GM23338 (cell line): Measurements from ENCODE around the gene PLAAT3. TPM values are rescaled to one million over a fixed set of nuclear protein-coding genes. Genes with fewer than 3 reads are reported as not detected.

Source experiments
- ATAC-seq: fragments of 200-7000 bp; cut with Tn5 transposase; 3 replicates; pipeline ENCODE4 v1.9.1; 2020
- DNase-seq: peaks from one replicate; pipeline ENCODE4 v3.0.0-alpha.2; 2015; ENCODE audit warnings: low spot score
- H2AFZ ChIP-seq: fragments of 200-600 bp; sonication (generic); 2 replicates; pipeline ENCODE4 v1.8.0; 2016; ENCODE audit warnings: antibody characterized with exemption, mild to moderate bottlenecking, moderate library complexity
- H3F3A ChIP-seq: fragments of 200-600 bp; sonication (generic); replicated peaks from 2 replicates; pipeline ENCODE4 v1.8.0; 2017; ENCODE audit warnings: antibody characterized with exemption, mixed run types, low read depth
- H3K27ac ChIP-seq: fragments of 200-600 bp; sonication (generic); 2 replicates; pipeline ENCODE4 v1.6.1; 2016; ENCODE audit warnings: low read depth
- H3K27me3 ChIP-seq: fragments of 200-600 bp; sonication (generic); 2 replicates; pipeline ENCODE4 v1.8.0; 2016; ENCODE audit warnings: mild to moderate bottlenecking, mixed run types, moderate library complexity; ENCODE audit not compliant: insufficient read depth
- H3K36me3 ChIP-seq: fragments of 200-600 bp; sonication (generic); 2 replicates; pipeline ENCODE4 v1.8.0; 2016; ENCODE audit warnings: mild to moderate bottlenecking; ENCODE audit not compliant: insufficient read depth
- H3K4me1 ChIP-seq: fragments of 200-600 bp; sonication (generic); 2 replicates; pipeline ENCODE4 v1.8.0; 2016; ENCODE audit warnings: mild to moderate bottlenecking, moderate library complexity; ENCODE audit not compliant: insufficient read depth
- H3K4me2 ChIP-seq: fragments of 200-600 bp; sonication (generic); 2 replicates; pipeline ENCODE4 v1.7.1; 2017; ENCODE audit warnings: mixed run types
- H3K4me3 ChIP-seq: fragments of 200-600 bp; sonication (generic); 2 replicates; pipeline ENCODE4 v1.6.1; 2016; ENCODE audit warnings: mixed run types
- H3K79me2 ChIP-seq: fragments of 200-600 bp; sonication (generic); replicated peaks from 2 replicates; pipeline ENCODE4 v1.8.0; 2017; ENCODE audit warnings: mild to moderate bottlenecking; ENCODE audit not compliant: insufficient read depth
- H3K9me2 ChIP-seq: fragments of 200-600 bp; sonication (generic); 2 replicates; pipeline ENCODE4 v1.8.0; 2017; ENCODE audit not compliant: insufficient read depth
- H4K20me1 ChIP-seq: fragments of 200-600 bp; sonication (generic); replicated peaks from 2 replicates; pipeline ENCODE4 v1.8.0; 2017; ENCODE audit warnings: mild to moderate bottlenecking; ENCODE audit not compliant: insufficient read depth
- H3K27ac Mint-ChIP-seq: 2 replicates; pipeline ENCODE4 v1.8.0; 2020; ENCODE audit warnings: inconsistent platforms, mild to moderate bottlenecking, moderate library complexity, mixed read lengths
- H3K27me3 Mint-ChIP-seq: 3 replicates; pipeline ENCODE4 v1.8.0; 2022; ENCODE audit warnings: low read depth, mild to moderate bottlenecking, moderate library complexity, mixed read lengths, inconsistent platforms; ENCODE audit not compliant: insufficient read depth, poor library complexity
- H3K36me3 Mint-ChIP-seq: 3 replicates; pipeline ENCODE4 v1.8.0; 2021; ENCODE audit warnings: low read depth, mild to moderate bottlenecking, inconsistent platforms, moderate library complexity, mixed read lengths
- H3K4me1 Mint-ChIP-seq: 3 replicates; pipeline ENCODE4 v1.8.0; 2020; ENCODE audit warnings: mild to moderate bottlenecking, inconsistent platforms, mixed read lengths
- H3K4me3 Mint-ChIP-seq: 3 replicates; pipeline ENCODE4 v1.8.0; 2021; ENCODE audit warnings: moderate library complexity, mild to moderate bottlenecking, inconsistent platforms, mixed read lengths
- H3K9me3 Mint-ChIP-seq: 3 replicates; pipeline ENCODE4 v1.8.0; 2020; ENCODE audit warnings: moderate library complexity, mild to moderate bottlenecking, inconsistent platforms, mixed read lengths
- POLR2AphosphoS5 ChIP-seq: IDR thresholded peaks from 2 replicates; pipeline ENCODE4 v1.6.1; 2016; ENCODE audit warnings: antibody characterized with exemption, low read depth
- ZNF331 ChIP-seq: fragments of 250-450 bp; sonication (Bioruptor Pico); IDR thresholded peaks from 2 replicates; pipeline ENCODE4 v1.5.0; 2020; ENCODE audit warnings: low read depth, mild to moderate bottlenecking, moderate library complexity
- polyA plus RNA-seq: library from polyadenylated mRNA; unstranded; fragments of >200 nt; fragmentation: Nextera tagmentation; extraction: Ambion mirVana; gene quantifications from 2 replicates; pipeline ENCODE4 v1.2.1, GENCODE V29; 2016
- total RNA-seq: library from RNA; depleted of rRNA; stranded (reverse); fragments of >200 nt; shearing (Covaris generic); gene quantifications from 2 replicates; pipeline ENCODE4 v1.2.3, GENCODE V29; 2014
- TF ChIP-seq, protein P1 (sequence below): fragments of 250-450 bp; sonication (Bioruptor Pico); IDR thresholded peaks from 2 replicates; pipeline ENCODE4 v1.5.0; 2020; ENCODE audit warnings: mild to moderate bottlenecking, moderate library complexity
- TF ChIP-seq, protein P2 (sequence below): IDR thresholded peaks from 2 replicates; pipeline ENCODE4 v1.6.1; 2016; ENCODE audit warnings: antibody characterized with exemption

PLAAT3 gene
- total and polyA plus RNA-seq, 2 experiments from 2014 or later: 61.1 to 262 TPM

DNA sequence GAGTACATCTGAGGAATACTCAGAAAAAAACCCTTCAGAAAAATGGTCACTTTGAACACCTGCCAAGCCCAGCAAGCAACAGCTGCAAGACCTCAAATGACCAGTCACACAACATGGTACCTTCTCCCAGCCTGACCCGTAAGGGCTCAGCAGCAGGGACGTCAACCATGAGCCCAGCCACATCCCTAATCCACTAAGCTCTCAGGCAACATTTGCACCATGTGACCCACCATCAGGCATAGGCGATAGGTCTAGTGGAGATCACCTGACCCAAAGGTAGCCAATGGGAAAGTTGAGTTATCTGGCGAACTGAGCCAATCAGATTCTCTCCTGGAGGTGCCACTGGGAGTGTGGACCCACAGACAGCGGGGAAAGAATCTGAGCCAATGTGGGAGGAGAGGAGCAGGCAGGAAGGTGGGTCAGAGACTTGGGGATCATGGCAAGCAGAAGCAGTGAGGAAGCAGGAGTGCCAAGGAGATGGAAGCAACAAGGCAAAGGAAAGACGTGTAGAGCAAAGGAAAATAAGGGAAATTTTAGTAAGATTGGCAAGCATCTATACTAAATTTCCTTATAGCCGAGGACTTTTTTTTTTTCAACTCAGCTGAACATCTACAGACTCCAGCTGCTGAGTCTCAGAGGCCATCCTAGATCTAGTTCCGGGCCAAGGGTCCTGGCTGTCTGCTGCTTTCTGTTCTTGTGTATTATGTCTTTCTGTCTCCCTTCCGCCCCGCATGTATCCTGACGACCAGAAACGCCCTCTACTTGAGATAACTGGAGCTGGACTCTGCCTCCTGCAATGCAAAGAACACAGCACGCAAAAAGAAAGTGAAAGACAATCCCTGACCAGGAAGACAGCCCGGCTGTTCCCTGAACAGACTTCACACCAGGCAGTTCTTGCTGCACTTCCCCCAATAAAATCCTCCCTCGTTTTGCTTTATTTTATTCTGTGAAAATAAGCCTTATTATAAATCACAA, 40.1 kb downstream of the PLAAT3 start:
- H3K4me3 ChIP-seq: no peak overlapping the region
- H4K20me1 ChIP-seq: 0 out of 2 replicates have a peak, but pooled peaks cover 2% of the 10 kb centered on the region
- Mint-ChIP-seq H3K4me1 (no peaks in the 10 kb centered on the region), H3K27ac (peak overlapping the region; percentile 43; the same call in 1 of the 2 replicates), H3K9me3 (peaks cover 15% of the 10 kb centered on the region), H3K27me3 (peaks cover 3% of the 10 kb centered on the region), H3K36me3 (peaks cover 43% of the 10 kb centered on the region), H3K4me3 (no peak overlapping the region)
- no peak overlapping the region for H3K4me2 ChIP-seq
- H3F3A ChIP-seq: peaks cover 5% of the 10 kb centered on the region; the same call in 1 of the 2 replicates
- no peaks in the 10 kb centered on the region for H3K4me1 ChIP-seq
- H3K9me2 ChIP-seq: no peaks in the 10 kb centered on the region
- peaks cover 11% of the 10 kb centered on the region for H3K79me2 ChIP-seq
- DNase-seq (no peak), ATAC-seq (no peak)
- H3K27me3 ChIP-seq: no peaks in the 10 kb centered on the region
- 0 out of 2 replicates have a peak overlapping the region, but pooled peaks have one; percentile 57 for H3K27ac ChIP-seq
- TF ChIP-seq, protein P1, sequence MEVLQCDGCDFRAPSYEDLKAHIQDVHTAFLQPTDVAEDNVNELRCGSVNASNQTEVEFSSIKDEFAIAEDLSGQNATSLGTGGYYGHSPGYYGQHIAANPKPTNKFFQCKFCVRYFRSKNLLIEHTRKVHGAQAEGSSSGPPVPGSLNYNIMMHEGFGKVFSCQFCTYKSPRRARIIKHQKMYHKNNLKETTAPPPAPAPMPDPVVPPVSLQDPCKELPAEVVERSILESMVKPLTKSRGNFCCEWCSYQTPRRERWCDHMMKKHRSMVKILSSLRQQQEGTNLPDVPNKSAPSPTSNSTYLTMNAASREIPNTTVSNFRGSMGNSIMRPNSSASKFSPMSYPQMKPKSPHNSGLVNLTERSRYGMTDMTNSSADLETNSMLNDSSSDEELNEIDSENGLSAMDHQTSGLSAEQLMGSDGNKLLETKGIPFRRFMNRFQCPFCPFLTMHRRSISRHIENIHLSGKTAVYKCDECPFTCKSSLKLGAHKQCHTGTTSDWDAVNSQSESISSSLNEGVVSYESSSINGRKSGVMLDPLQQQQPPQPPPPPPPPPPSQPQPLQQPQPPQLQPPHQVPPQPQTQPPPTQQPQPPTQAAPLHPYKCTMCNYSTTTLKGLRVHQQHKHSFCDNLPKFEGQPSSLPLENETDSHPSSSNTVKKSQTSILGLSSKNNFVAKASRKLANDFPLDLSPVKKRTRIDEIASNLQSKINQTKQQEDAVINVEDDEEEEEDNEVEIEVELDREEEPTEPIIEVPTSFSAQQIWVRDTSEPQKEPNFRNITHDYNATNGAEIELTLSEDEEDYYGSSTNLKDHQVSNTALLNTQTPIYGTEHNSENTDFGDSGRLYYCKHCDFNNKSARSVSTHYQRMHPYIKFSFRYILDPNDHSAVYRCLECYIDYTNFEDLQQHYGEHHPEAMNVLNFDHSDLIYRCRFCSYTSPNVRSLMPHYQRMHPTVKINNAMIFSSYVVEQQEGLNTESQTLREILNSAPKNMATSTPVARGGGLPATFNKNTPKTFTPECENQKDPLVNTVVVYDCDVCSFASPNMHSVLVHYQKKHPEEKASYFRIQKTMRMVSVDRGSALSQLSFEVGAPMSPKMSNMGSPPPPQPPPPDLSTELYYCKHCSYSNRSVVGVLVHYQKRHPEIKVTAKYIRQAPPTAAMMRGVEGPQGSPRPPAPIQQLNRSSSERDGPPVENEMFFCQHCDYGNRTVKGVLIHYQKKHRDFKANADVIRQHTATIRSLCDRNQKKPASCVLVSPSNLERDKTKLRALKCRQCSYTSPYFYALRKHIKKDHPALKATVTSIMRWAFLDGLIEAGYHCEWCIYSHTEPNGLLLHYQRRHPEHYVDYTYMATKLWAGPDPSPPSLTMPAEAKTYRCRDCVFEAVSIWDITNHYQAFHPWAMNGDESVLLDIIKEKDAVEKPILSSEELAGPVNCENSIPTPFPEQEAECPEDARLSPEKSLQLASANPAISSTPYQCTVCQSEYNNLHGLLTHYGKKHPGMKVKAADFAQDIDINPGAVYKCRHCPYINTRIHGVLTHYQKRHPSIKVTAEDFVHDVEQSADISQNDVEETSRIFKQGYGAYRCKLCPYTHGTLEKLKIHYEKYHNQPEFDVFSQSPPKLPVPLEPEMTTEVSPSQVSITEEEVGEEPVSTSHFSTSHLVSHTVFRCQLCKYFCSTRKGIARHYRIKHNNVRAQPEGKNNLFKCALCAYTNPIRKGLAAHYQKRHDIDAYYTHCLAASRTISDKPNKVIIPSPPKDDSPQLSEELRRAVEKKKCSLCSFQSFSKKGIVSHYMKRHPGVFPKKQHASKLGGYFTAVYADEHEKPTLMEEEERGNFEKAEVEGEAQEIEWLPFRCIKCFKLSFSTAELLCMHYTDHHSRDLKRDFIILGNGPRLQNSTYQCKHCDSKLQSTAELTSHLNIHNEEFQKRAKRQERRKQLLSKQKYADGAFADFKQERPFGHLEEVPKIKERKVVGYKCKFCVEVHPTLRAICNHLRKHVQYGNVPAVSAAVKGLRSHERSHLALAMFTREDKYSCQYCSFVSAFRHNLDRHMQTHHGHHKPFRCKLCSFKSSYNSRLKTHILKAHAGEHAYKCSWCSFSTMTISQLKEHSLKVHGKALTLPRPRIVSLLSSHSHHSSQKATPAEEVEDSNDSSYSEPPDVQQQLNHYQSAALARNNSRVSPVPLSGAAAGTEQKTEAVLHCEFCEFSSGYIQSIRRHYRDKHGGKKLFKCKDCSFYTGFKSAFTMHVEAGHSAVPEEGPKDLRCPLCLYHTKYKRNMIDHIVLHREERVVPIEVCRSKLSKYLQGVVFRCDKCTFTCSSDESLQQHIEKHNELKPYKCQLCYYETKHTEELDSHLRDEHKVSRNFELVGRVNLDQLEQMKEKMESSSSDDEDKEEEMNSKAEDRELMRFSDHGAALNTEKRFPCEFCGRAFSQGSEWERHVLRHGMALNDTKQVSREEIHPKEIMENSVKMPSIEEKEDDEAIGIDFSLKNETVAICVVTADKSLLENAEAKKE (CRISPR knock-in tag): no peak
- no peak for TF ChIP-seq POLR2AphosphoS5
- no peak for TF ChIP-seq ZNF331 (CRISPR knock-in tag)
- TF ChIP-seq, protein P2, sequence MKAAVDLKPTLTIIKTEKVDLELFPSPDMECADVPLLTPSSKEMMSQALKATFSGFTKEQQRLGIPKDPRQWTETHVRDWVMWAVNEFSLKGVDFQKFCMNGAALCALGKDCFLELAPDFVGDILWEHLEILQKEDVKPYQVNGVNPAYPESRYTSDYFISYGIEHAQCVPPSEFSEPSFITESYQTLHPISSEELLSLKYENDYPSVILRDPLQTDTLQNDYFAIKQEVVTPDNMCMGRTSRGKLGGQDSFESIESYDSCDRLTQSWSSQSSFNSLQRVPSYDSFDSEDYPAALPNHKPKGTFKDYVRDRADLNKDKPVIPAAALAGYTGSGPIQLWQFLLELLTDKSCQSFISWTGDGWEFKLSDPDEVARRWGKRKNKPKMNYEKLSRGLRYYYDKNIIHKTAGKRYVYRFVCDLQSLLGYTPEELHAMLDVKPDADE: no peak
- peaks cover 19% of the 10 kb centered on the region for H3K36me3 ChIP-seq
- no peak overlapping the region for H2AFZ ChIP-seq
